DMS 273 (cell line): ENCODE measurements around the gene SDK1.

ENCODE experiments used
- DNase-seq: peaks from one replicate; lab custom pipeline; 2025; ENCODE audit not compliant: unreplicated experiment; lab: John Stamatoyannopoulos, UW

SDK1 gene

GRCh38 chr7:4113271-4113670 lies 812.2 kb downstream of the SDK1 start:
- DNase-seq, result no peak

- no peak for DNase-seq
Measured at GRCh38 chr7:4113976-4114375, 812.9 kb downstream of the SDK1 start.

- no peak for DNase-seq
Measured at GRCh38 chr7:4115442-4115841, 814.4 kb downstream of the SDK1 start.

- DNase-seq, result no peak
Measured at GRCh38 chr7:4115941-4116610, 815.0 kb downstream of the SDK1 start.

- DNase-seq, result no peak
Measured at GRCh38 chr7:4119848-4120247, 818.8 kb downstream of the SDK1 start.

GRCh38 chr7:4123346-4123745 lies 822.3 kb downstream of the SDK1 start:
- DNase-seq, result no peak

GRCh38 chr7:4123823-4124222 lies 822.8 kb downstream of the SDK1 start:
- DNase-seq, result no peak

GRCh38 chr7:4124556-4125477 lies 823.8 kb downstream of the SDK1 start:
- no peak for DNase-seq

GRCh38 chr7:4127909-4128560 lies 827.0 kb downstream of the SDK1 start:
- no peak for DNase-seq

- DNase-seq, result no peak
Measured at GRCh38 chr7:4129481-4130122, 828.5 kb downstream of the SDK1 start.

- DNase-seq, result no peak
Measured at GRCh38 chr7:4131063-4131462, 830.0 kb downstream of the SDK1 start.

- no peak for DNase-seq
Measured at GRCh38 chr7:4132221-4132620, 831.2 kb downstream of the SDK1 start.

- DNase-seq, result no peak
Measured at GRCh38 chr7:4133491-4134044, 832.5 kb downstream of the SDK1 start.

- no peak for DNase-seq
Measured at GRCh38 chr7:4134204-4134603, 833.2 kb downstream of the SDK1 start.

- no peak for DNase-seq
Measured at GRCh38 chr7:4134631-4135030, 833.6 kb downstream of the SDK1 start.

- DNase-seq, result no peak
Measured at GRCh38 chr7:4135301-4135700, 834.2 kb downstream of the SDK1 start.

- no peak for DNase-seq
Measured at GRCh38 chr7:4136036-4136435, 835.0 kb downstream of the SDK1 start.

GRCh38 chr7:4136501-4137110 lies 835.6 kb downstream of the SDK1 start:
- peak; percentile 37 for DNase-seq

GRCh38 chr7:4137552-4137951 lies 836.5 kb downstream of the SDK1 start:
- no peak for DNase-seq

GRCh38 chr7:4138866-4139265 lies 837.8 kb downstream of the SDK1 start:
- DNase-seq, result no peak
